HL-60/S4 (cell line): ENCODE results near the gene TIGAR.

Experiments
- in situ Hi-C: fragments of 300-500 bp; cut with MboI; formaldehyde crosslinking; loops from 2 replicates; pipeline ENCODE4 v1.14.3; 2022; ENCODE audit warnings: low sequenced_read_pairs

The TIGAR gene

GRCh38 chr12:4300883-4301282, 20.1 kb upstream of the TIGAR start:
- in situ Hi-C loops, result no loop called here

GRCh38 chr12:4301932-4302501, 19.0 kb upstream of the TIGAR start:
- in situ Hi-C loops, result no loop called here

- in situ Hi-C loops, result no loop called here
Observed at GRCh38 chr12:4302881-4303280, 18.1 kb upstream of the TIGAR start.

GRCh38 chr12:4303750-4304149, 17.3 kb upstream of the TIGAR start:
- in situ Hi-C loops, result no loop called here

- in situ Hi-C loops, result no loop called here
Observed at GRCh38 chr12:4307593-4308333, 13.2 kb upstream of the TIGAR start.

- in situ Hi-C loops, result no loop called here
Observed at GRCh38 chr12:4308334-4308950, 12.6 kb upstream of the TIGAR start.

- in situ Hi-C loops, result no loop called here
Observed at GRCh38 chr12:4311776-4312175, 9.2 kb upstream of the TIGAR start.

GRCh38 chr12:4312251-4312650, 8.8 kb upstream of the TIGAR start:
- in situ Hi-C loops, result no loop called here

- in situ Hi-C loops, result no loop called here
Observed at GRCh38 chr12:4320497-4320852, 538 bp upstream of the TIGAR start.

GRCh38 chr12:4322726-4323125, 1.7 kb downstream of the TIGAR start:
- in situ Hi-C loops, result no loop called here

- in situ Hi-C loops, result no loop called here
Observed at GRCh38 chr12:4323396-4323795, 2.4 kb downstream of the TIGAR start.

GRCh38 chr12:4324366-4324765, 3.4 kb downstream of the TIGAR start:
- in situ Hi-C loops, result no loop called here

GRCh38 chr12:4325966-4326365, 5.0 kb downstream of the TIGAR start:
- in situ Hi-C loops, result no loop called here

- in situ Hi-C loops, result no loop called here
Observed at GRCh38 chr12:4327293-4327692, 6.3 kb downstream of the TIGAR start.

GRCh38 chr12:4330203-4330602, 9.2 kb downstream of the TIGAR start:
- in situ Hi-C loops, result no loop called here

GRCh38 chr12:4331221-4331620, 10.2 kb downstream of the TIGAR start:
- in situ Hi-C loops, result no loop called here

- in situ Hi-C loops, result no loop called here
Observed at GRCh38 chr12:4331842-4332241, 10.8 kb downstream of the TIGAR start.

- in situ Hi-C loops, result no loop called here
Observed at GRCh38 chr12:4346931-4347330, 25.9 kb downstream of the TIGAR start.

GRCh38 chr12:4353785-4354208, 32.8 kb downstream of the TIGAR start:
- in situ Hi-C loops, result loop anchor here (25.0 kb wide), 1 partner anchor 659 kb away; no protein-coding TSS in a partner anchor

- in situ Hi-C loops, result loop anchor here (25.0 kb wide), 1 partner anchor 657 kb away; no protein-coding TSS in a partner anchor
Observed at GRCh38 chr12:4355156-4356040, 34.4 kb downstream of the TIGAR start.

- in situ Hi-C loops, result loop anchor here (25.0 kb wide), 1 partner anchor 656 kb away; no protein-coding TSS in a partner anchor
Observed at GRCh38 chr12:4356041-4356327, 35.0 kb downstream of the TIGAR start.
